HG03064 (cell line): Measurements from ENCODE around the gene USP24.
"Not testable (repeated sequence)": the region's sequence is repeated elsewhere in the genome, so short reads cannot be mapped to it uniquely, and the experiment has no call there.

ENCODE experiments used
- ATAC-seq: cut with Tn5 transposase; IDR thresholded peaks from one replicate; pipeline ENCODE4 v1.9.1; 2021; ENCODE audit warnings: low read depth; ENCODE audit not compliant: unreplicated experiment

Gene USP24

DNA sequence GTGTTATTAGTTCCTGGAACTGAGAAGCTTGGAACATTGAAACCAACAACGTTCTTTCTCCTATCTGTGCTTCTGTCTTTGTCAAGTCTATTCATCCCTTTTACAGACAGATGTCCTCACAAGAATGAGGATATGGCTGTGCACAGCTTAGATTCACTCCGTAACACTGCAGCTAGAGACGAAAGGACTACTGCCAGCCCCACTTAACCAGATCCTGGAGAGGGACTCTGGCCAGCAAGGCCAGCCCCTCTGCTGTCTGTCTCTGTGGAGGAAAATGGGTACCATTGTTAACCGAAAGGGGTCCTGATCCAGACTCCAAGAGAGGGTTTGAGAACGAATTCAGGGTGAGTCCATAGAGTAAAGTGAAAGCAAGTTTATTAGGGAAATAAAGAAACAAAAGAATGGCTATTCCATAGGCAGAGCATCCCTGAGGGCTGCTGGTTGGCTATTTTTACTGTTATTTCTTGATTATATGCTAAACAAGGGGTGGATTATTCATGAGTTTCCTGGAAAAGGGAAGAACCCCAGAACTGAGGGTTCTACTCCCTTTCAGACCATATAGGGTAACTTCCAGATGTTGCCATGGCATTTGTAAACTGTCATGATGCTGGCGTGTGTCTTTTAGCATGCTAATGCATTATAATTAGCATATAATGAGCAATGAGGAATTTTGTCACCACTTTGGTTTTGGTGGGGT lies 17.4 kb upstream of the USP24 start:
- no peak for ATAC-seq

DNA sequence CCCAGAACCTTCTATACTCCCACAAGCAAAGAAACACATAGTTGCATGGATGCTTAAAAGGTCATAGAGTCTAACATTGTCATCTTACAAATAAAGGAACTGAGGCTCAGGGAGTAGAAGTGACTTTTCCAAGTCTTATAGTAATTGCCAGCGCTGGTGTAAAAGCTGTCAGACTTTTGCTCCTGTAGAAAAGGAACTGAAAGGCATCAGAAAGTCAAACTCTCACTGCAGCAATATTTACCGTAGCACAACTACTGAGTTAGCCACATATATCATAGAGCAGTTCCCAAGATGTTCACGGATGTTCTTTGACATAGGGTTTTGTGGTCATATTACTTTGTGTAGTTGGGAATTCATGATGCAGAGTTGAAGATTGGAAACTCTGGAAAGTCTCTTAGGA lies 16.6 kb upstream of the USP24 start:
- ATAC-seq, result no peak

DNA sequence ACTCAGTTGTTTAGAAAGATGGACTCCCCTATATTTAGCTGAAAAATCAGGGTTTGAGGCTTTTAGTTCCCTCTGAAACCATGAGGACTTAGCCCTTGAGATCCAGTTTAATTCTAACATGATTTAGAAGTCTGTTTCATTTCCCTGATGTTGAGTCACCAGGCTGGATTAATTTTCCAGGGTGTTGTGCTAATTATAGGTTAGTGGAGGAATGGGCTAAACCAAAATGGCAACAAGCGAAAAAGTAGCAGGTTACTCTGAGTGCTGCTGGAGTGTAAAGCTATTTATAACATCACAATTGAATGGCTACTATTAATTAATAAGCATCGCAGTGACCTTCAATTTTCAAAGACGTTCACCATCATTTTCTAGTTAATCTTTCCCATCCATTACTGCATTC lies 15.5 kb upstream of the USP24 start:
- ATAC-seq, result no peak

DNA sequence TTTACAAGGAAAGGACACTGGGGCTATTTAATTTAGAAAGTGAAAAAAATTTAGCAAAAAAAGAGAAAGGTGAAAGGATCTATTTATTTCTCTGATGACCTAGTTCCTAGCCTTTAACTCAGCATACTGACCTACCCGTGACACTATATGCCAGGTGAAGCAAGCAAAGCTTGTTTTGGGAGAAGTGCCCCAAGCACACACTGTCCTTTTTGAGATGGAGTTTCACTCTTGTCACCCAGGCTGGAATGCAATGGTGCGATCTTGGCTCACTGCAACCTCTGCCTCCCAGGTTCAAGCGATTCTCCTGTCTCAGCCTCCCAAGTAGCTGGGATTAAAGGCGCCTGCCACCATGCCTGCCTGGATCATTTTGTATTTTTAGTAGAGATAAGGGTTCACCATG lies 14.6 kb upstream of the USP24 start:
- not testable (repeated sequence) for ATAC-seq

DNA sequence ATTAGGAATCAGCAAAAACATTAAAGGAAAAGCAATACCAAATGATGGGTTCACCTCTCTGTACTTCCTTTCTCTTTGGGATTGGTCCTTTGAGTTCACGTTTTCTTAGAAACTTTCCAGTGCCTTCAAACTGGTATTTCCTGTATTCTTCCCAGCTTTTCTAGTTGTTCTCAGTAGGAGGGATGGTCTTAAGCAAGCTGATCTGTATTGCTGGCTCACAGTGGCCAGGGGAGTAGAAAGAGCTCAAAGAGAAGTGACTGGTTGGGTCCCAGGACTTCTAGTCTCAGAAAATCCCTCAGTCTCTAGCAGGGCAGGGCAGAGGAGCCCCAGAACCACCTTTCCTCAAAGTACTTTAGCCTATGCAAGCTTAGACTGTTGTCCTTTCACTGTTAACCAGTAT lies 10.1 kb upstream of the USP24 start:
- no peak for ATAC-seq

DNA sequence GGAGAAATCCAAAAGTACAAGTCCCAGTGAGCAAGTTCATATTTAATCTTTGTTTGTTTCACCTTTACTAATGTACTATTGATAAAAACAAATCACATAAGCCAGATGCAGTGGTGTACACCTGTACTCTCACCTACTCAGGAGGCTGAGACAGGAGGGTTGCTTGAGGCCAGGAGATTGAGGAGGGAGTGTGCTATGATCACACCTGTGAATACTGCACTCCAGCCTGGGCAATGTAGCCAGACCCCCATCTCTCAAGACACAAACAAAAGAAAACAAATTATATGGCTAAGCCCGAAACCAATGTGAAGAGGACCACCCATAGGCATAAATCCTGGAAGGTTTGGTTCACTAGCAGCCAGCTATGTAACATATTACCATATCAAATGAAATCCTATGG lies 9.6 kb upstream of the USP24 start:
- no peak for ATAC-seq

DNA sequence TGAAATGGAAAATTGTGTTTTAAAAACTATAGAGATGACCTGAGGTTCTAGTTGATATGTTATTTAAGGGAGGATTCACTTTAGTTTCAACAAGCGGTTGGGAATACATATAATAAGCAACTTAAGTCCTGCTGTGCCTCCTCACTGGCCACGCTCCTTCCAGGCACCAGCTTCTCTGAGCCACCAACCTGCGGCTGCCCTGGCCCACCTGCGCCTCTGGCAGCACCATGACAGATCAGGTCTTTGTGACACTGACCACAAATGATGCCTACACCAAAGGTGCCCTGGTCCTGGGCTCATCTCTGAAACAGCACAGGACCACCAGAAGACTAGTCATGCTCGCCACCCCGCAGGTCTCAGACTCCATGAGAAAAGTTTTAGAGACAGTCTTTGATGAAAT lies 7.0 kb upstream of the USP24 start:
- no peak for ATAC-seq

DNA sequence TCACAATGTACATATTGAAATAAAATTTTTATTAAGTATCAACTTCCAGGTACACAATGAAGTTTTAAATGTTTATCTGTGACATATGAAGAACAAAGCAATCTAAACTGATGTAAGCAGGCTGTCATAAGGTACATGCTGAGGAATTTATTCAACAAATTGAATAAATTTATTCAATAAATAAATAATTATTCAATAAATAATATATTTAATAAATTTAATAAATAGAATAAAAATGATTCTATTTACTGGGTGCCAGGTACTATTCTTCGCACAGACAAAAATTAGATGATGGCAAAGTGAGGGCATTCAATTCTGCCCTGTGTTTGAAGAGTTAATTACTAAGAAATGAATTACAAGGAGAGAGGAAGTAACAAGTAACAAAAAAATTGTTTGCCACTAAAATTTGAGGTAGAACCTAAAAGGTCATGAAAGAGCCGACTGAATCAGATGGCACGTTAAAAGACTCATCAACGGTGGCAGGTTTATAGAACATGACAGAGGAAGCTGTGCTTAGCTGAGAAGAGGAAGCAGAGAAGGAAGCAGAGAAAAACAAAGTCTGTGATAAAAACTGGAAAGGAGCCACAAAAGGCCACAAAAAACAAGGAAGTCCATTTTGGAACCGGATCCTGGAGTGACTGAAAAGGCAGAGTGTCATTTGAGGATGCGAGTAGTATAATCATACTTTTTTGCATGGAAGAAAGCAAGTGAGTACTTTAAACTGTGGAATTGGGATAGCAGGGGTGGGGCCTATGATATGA lies 2.2 kb upstream of the USP24 start:
- no peak for ATAC-seq

DNA sequence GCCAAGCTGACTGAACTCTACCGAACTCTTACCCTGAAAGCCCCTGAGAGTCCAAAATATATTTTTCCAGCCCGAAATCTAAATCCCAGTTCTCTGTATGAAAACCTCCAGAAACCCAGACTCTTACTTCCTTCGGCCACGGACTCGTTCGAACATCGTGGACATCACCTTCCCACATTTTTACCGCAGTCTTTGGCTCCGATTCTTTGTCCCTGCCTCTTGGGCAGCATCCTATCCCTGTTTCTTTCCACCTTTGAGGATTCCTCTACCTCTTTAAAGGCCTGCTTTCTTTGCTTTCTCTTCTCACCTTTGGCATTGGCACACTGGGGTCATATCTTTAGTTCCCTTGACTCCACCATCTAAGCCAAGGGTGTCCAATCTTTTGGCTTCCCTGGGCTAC lies 932 bp upstream of the USP24 start:
- no peak for ATAC-seq

DNA sequence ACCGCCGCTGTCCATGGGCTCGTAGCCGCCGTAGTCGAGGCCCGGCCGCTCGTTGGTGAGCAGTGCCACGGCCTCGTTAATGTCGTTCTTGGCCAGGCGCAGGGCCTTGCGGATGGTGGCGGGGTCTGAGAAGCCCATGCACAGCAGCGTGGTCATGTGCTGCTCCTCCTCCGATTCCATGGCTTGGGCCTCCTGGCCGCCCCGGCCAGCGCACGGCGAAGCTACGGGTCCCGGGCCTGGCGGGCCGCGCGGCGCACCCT lies 300 bp downstream of the USP24 start:
- peak; percentile 8 for ATAC-seq

DNA sequence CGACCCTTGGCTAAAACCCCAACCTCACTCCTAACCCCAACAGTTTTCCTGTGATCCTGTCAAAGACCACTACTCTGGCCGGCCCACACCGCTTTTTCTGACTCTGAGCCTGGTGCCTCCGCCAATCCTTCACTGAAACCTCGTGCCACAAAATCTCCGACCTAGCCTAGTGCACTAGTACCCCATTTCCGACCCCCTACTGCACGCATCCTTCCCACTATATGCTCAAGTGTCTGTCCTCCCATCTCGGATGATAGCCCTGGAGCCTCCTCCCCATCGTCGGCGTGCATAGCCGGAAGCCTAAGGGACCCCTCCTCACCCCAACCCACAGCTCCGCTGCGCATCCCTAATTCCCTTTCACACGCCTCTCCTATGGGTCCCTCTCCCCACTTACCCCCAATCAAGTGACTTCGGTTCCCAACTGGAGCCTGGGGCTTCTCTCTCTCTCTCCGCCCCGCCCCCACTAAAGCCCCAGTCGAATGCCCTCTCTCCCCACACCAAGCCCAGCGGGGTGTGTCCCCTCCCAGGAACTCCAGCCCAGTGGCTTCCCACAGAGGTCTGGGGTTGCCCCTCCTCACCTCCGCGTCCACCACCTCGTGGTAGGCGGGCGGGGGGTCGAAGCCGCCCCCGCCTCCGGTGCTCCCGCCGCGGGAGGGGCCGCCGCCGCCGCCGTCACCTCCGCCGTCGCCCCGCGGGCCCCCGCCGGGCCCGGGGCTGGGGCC lies 791 bp downstream of the USP24 start:
- ATAC-seq, result peak; percentile 21

DNA sequence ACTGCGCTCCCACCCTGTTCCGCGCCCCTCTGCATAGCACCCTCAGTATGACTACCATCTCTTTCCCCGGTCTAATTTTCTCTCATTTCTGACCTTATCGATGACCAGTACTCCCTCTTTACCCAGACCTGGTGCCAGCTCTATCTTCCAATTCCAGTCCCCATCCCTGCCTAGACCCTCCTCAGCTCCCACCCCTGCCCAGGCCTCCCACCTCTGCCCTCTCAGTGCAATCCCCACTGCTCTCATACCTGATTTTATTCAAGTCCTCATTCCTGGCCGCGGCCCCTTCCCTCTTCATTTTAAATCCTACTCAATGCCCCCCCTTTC lies 1.3 kb downstream of the USP24 start:
- no peak for ATAC-seq

DNA sequence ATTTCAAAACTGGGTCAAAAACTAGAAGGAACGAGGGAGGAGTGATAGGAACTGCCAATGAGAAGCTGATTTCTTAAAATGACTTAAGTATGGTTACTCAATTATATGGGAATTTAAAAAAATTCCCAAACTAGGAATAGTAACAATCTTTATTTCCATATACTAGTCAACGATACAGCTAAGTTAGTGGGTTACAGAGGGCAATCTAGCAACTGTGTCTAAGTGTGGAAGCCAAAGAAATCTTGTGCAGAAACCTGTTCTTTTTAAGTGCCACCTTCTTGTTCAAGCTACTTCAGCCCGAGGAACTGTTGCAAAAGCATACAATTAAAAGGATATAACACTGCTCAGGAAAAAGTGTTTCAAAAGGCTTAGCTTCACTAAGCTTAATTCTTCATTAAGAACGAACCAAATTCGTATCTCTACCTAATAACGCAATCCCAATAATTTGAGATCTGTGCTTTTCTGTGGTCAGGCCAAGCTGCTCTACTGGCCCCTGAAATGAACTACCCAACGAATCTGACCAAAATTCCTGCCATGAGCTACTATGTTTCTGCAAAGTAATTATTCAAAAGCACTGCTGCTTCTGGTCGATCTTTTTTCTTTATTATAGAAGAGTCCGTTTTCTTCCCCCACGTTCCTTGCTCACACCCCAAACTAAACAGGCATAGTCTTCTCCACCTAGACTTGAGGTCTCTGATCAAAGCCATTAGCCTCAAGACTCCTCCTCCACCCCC lies 1.8 kb downstream of the USP24 start:
- ATAC-seq, result no peak

DNA sequence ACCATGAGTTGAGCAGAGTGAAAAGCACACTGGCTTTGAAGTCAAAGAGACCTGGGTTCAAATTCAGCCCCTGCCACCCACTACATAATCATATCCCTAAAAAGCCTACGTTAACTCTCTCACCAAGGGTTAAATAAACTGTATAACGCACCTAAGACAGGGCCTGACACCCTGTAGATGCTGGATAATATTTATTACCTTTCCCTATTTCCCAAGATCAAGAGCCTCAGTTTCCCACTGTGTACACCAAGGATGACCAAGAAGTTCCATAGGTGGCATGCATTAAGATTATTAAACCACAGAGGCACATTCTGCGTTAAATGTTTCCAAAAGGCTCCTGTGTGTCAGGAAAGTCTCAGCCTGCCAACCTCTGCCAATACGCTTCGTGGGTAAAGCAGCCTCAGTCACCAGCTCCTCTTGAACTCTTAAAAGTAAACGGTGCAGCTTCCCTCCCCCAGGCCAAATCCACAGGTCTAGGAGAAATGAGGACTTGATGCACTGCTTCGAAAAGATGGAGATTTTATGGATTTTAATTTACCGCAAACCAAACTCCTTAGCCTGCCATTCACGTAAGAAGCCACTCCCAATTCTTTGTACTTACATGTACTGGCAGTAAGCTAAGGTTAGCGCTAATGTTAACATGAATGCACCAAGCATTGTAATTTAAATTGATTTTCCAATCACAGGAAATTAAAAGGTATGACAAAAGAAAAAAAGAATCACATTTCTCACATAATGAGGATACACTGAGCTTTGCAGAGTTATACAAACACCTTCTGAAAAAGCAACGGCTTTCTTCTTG lies 2.6 kb downstream of the USP24 start:
- ATAC-seq, result no peak

DNA sequence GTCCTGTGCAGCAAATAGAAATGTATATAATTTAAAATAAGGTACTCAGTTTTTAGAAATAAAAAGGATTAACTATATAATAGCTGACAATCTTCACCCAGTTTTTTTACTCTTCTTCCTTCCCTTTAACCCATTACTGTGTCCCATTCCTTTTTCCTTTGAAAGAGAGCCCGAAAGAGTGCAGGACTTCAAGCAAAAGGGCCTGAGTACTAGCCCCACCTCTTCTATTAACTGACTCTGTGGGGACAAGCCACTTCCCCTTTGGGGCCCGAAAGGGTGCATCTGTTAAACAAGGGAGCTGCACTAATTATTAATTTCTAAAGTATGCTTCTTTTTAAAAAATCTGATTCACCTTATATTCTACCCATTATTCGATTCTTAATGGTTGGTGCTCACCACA lies 3.3 kb downstream of the USP24 start:
- ATAC-seq, result peak; percentile 29

DNA sequence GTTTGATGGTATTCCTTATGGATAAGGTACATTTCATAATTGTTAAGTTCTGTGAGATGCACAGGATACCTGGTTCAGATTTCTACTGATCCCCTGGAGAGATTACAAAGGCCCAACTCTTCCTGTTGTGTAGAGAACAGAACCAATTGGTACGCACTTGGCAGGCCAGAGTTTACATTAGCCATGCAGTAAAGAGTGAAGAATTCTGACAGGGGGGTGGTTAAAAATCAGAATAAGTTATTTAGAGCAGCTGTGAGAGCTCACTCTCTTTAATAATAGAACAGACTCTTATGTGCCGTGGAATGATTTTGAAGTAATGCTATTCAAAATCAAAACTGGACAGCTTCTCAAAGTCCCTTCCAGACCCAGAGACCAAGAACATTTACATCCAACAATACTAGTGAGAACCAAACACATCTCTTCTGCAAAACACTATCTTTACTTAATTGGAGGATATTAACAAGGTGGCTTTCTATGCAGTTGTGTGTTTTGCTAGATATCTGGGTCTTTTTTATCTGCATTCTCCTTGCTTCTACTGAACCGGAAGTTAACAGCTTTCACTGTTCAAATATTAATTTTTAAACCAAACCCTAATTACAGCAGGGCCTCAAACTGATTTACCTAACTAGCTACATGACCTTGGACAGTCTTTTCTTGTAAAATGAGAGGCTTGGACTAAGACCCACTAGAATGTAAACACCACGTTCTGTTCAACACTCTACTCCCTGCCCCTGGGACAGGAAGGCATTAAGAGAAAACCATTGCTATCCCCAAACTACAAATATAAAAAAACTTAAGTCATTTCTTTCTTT lies 4.0 kb downstream of the USP24 start:
- no peak for ATAC-seq

DNA sequence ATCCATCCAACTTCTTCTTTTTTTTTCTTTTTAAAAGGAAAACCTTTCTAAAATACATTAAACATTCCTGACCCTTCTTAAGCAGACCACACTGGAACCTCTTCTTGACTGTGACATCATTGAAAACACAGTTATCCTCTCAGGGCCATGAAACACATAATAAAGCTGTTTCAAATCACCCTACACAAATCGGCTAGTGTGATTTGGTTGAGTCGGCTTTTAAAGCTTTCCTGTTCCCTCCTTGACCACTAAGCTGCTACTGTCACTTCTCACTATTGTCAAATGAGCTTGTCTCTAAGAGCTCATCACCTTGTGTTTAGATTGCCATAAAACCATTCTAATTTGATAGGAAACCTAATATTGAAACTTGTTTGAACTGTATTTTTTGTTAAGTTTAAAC lies 5.9 kb downstream of the USP24 start:
- no peak for ATAC-seq

DNA sequence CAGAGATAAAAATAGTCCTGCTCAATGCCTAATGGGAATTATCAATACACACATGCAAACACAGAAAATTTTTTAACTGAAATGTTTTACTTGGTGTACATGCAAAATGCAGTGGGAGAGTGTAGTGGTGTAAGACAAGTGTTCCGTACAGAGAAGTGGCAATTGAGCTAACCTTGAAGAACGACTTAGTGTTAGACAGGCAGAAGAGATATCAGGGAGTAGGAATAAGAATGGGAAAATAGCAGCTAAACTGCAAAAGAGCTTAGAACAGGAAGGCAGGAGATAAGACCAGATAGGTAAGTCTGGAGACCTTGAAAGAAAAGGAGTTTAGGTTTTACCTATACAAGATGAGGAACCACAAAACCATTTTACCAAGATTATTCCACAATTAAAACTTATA lies 9.0 kb downstream of the USP24 start:
- ATAC-seq, result no peak

DNA sequence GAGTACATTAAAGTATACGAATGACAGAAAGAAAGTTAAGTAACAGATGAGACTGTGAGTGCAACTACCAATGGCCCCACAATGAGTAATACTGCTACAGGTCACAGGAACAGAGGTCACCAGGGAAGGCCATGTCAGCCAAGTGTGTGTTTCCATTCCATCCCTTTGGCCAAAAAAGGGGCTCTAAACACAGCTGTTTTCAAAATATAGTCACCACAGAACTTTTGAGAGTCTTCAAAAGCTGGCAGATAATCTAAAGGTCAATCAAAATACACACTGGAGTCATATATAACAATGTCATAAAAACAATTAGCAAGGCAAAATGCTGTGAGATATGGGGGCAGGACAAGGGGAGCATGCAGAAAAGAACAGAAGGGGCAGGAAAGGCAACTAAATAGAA lies 10.2 kb downstream of the USP24 start:
- no peak for ATAC-seq

DNA sequence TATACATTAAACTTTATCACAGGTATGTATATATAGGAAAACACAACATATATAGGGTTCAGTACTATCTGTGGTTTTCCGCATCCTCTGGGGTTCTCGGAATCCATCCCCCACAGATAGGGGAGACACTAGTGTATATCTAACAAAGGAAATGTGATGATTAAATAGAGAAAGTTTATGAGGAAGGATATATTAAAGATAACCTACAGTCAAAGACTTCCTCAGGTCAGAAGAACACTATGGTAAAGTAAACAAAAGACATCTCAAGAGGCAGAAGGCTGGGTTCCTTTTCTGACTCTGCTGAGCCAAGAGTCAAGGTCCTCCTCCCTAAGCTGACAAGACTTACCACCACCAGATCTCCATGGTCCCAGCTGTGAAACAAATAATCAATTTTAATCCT lies 12.1 kb downstream of the USP24 start:
- no peak for ATAC-seq
